Measurements from ENCODE around the gene KIF11. TPM values are rescaled to one million over a fixed set of nuclear protein-coding genes. Genes with fewer than 3 reads are reported as not detected.

The KIF11 gene
- total and polyA plus RNA-seq, 2 donors (not counting 3 experiments of a cell fraction or from before 2014, with no cell fraction given) = 7.3 to 42.6 TPM

DNA sequence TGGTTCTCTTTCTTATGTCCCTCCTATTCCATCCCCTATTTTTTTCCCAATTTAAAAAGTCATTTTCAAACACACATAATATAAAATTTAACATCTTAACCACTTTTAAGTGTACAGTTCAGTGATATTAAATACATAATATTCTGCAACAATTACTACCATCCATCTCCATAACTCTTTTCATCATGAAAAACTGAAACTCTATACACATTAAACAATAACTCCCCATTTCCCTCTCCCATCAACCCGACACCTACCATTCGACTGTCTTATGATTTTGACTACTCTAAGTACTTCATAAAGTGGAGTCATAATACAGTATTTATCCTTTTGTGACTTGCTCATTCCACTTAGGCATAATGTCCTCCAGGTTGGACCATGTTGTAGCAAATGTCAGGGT is 2.6 kb downstream of the KIF11 start:
- no TSS peak for BruUV-seq (replicated peaks)

More for the DNA sequence above, 2.6 kb downstream of the KIF11 start:
- Histone ChIP-seq H2AFZ (ENCODE audit: low read depth, low read length) (no peak overlapping the region), H3K36me3 (ENCODE audit: control insufficient read depth in 2 of 2, extremely low read depth in 1 of 2, insufficient read depth in 2 of 2, low read length in 2 of 2) (no peaks in the 10 kb centered on the region), H3K79me2 (ENCODE audit: control insufficient read depth, insufficient read depth, low read length) (peaks cover 75% of the 10 kb centered on the region), H4K20me1 (replicated peaks; ENCODE audit: control insufficient read depth, extremely low read depth, insufficient read depth, low read length) (no peaks in the 10 kb centered on the region), H3K9me1 (replicated peaks; ENCODE audit: control insufficient read depth, extremely low read depth, insufficient read depth, low read length) (no peaks in the 10 kb centered on the region), H3K4me3 (replicated peaks in 1 of 3; ENCODE audit: insufficient read depth in 1 of 3, low read depth in 1 of 3, low read length in 3 of 3) (no peak overlapping the region), H3K9me3 (replicated peaks; ENCODE audit: control insufficient read depth, insufficient read depth, low read length) (no peaks in the 10 kb centered on the region), H3K27ac (ENCODE audit: insufficient read depth, low read depth, low read length) (no peak overlapping the region), H3K4me1 (ENCODE audit: control insufficient read depth, extremely low read depth, insufficient read depth, low read length) (peaks cover 33% of the 10 kb centered on the region), H3K4me2 (ENCODE audit: insufficient read depth, low read length) (peak overlapping the region; percentile 5), H3K9ac (replicated peaks; ENCODE audit: extremely low read depth, insufficient read depth, low read length) (no peak overlapping the region), H3K27me3 (ENCODE audit: control insufficient read depth in 2 of 2, insufficient read depth in 2 of 2, low read length in 2 of 2) (no peaks in the 10 kb centered on the region)
- TF ChIP-seq POLR2A (IDR thresholded peaks at IDR 0.05; ENCODE audit: low read depth, low read length) = no peak
- no peak for TF ChIP-seq GATA2 (IDR thresholded peaks at IDR 0.05; ENCODE audit: insufficient read depth, insufficient read length, low read depth, low read length)
- no peak for TF ChIP-seq FOS (IDR thresholded peaks at IDR 0.05; ENCODE audit: borderline replicate concordance, insufficient read depth, low read length)
- no peak for TF ChIP-seq MYC (IDR thresholded peaks at IDR 0.05; ENCODE audit: low read depth, low read length)
- no peak for TF ChIP-seq EZH2 (IDR thresholded peaks at IDR 0.05; ENCODE audit: borderline replicate concordance, low read depth, low read length, severe bottlenecking)
- TF ChIP-seq, protein P1, sequence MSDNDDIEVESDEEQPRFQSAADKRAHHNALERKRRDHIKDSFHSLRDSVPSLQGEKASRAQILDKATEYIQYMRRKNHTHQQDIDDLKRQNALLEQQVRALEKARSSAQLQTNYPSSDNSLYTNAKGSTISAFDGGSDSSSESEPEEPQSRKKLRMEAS (IDR thresholded peaks at IDR 0.05; ENCODE audit: insufficient read depth, insufficient read length) = no peak
- TF ChIP-seq, protein P2, sequence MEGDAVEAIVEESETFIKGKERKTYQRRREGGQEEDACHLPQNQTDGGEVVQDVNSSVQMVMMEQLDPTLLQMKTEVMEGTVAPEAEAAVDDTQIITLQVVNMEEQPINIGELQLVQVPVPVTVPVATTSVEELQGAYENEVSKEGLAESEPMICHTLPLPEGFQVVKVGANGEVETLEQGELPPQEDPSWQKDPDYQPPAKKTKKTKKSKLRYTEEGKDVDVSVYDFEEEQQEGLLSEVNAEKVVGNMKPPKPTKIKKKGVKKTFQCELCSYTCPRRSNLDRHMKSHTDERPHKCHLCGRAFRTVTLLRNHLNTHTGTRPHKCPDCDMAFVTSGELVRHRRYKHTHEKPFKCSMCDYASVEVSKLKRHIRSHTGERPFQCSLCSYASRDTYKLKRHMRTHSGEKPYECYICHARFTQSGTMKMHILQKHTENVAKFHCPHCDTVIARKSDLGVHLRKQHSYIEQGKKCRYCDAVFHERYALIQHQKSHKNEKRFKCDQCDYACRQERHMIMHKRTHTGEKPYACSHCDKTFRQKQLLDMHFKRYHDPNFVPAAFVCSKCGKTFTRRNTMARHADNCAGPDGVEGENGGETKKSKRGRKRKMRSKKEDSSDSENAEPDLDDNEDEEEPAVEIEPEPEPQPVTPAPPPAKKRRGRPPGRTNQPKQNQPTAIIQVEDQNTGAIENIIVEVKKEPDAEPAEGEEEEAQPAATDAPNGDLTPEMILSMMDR (IDR thresholded peaks at IDR 0.05; ENCODE audit: extremely low read depth in 1 of 2, insufficient read depth in 1 of 2, low read depth in 1 of 2, low read length in 2 of 2) = no peak
- no peak for TF ChIP-seq POLR2AphosphoS5 (IDR thresholded peaks at IDR 0.05; ENCODE audit: insufficient read depth, low read depth, low read length)
- no peak for TF ChIP-seq JUN (IDR thresholded peaks at IDR 0.05; ENCODE audit: borderline replicate concordance, insufficient read depth, insufficient read length, low read depth)
- ChIA-PET POLR2A (no interaction called here), CTCF (no interaction called here)
- dilution Hi-C loops (cut with MboI; ENCODE audit: extremely low pct_ligation_motif_present, low sequenced_read_pairs) = no loop called here
- FAIRE-seq = no peak
- intact Hi-C loops (cut with micrococcal nuclease) = no loop called here
- DNase-seq (ENCODE audit: low read depth, low spot score) = no peak

Data from endothelial cell of umbilical vein (primary cell).